RWPE2 (cell line): ENCODE data around the gene AGO3.
"Not testable (repeated sequence)": the region's sequence is repeated elsewhere in the genome, so short reads cannot be mapped to it uniquely, and the experiment has no call there.

Experiments used
- ATAC-seq: fragments of 200-7000 bp; cut with Tn5 transposase; 3 replicates; pipeline ENCODE4 v1.9.1; 2021; ENCODE audit warnings: low read depth
- DNase-seq: peaks from one replicate; pipeline ENCODE4 v3.0.0-alpha.2; 2020; ENCODE audit warnings: low spot score
- H3K27ac ChIP-seq: fragments of 450-650 bp; 2 replicates; pipeline ENCODE4 v1.5.1; 2017; ENCODE audit warnings: mild to moderate bottlenecking; ENCODE audit not compliant: poor library complexity, severe bottlenecking
- H3K27me3 ChIP-seq: fragments of 250-450 bp; sonication (Bioruptor Pico); 2 replicates; pipeline ENCODE4 v1.5.1; 2021; ENCODE audit warnings: mild to moderate bottlenecking, moderate library complexity; ENCODE audit not compliant: insufficient read depth, poor library complexity, severe bottlenecking
- H3K36me3 ChIP-seq: fragments of 250-450 bp; sonication (Bioruptor Pico); 2 replicates; pipeline ENCODE4 v1.5.1; 2020; ENCODE audit warnings: low read depth, mild to moderate bottlenecking, moderate library complexity
- H3K4me1 ChIP-seq: fragments of 250-450 bp; sonication (Bioruptor Pico); 2 replicates; pipeline ENCODE4 v1.5.1; 2021; ENCODE audit warnings: mild to moderate bottlenecking, moderate library complexity; ENCODE audit not compliant: insufficient read depth, poor library complexity, severe bottlenecking
- H3K4me3 ChIP-seq: fragments of 250-450 bp; sonication (Bioruptor Pico); 2 replicates; pipeline ENCODE4 v1.5.1; 2021; ENCODE audit warnings: mild to moderate bottlenecking, moderate library complexity; ENCODE audit not compliant: severe bottlenecking
- H3K9me3 ChIP-seq: fragments of 250-450 bp; sonication (Bioruptor Pico); 2 replicates; pipeline ENCODE4 v1.5.1; 2021; ENCODE audit warnings: mild to moderate bottlenecking, moderate library complexity; ENCODE audit not compliant: severe bottlenecking
- TF ChIP-seq, protein P1 (sequence below): fragments of 450-650 bp; IDR thresholded peaks from one replicate; pipeline ENCODE4 v1.5.1; 2017; ENCODE audit warnings: mild to moderate bottlenecking, moderate library complexity; ENCODE audit not compliant: poor library complexity, severe bottlenecking

The AGO3 gene

DNA sequence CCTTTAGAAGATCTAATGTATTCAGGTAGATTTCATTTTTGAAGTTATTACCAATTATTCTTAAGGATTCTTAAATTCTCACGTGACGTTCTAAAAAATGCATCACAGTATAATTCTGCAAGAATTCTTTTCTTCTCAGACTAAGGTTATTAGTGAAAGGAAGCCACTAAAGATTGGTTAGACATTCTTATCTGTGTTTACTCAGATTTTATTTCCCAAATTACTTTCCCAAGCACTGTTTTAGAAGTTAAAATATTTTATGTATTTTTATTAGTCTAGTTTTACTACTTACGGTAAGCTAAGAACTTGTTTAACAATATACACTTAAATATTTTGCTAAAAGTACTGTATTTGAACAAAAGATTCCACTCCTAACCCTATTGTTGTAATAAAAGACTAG lies 28.4 kb downstream of the AGO3 start:
- H3K27me3 ChIP-seq, result no peaks in the 10 kb centered on the region
- H3K4me1 ChIP-seq, result no peaks in the 10 kb centered on the region
- H3K4me3 ChIP-seq, result no peak overlapping the region
- DNase-seq (no peak), ATAC-seq (no peak)
- no peaks in the 10 kb centered on the region for H3K9me3 ChIP-seq
- H3K27ac ChIP-seq, result no peak overlapping the region
- TF ChIP-seq, protein P1, sequence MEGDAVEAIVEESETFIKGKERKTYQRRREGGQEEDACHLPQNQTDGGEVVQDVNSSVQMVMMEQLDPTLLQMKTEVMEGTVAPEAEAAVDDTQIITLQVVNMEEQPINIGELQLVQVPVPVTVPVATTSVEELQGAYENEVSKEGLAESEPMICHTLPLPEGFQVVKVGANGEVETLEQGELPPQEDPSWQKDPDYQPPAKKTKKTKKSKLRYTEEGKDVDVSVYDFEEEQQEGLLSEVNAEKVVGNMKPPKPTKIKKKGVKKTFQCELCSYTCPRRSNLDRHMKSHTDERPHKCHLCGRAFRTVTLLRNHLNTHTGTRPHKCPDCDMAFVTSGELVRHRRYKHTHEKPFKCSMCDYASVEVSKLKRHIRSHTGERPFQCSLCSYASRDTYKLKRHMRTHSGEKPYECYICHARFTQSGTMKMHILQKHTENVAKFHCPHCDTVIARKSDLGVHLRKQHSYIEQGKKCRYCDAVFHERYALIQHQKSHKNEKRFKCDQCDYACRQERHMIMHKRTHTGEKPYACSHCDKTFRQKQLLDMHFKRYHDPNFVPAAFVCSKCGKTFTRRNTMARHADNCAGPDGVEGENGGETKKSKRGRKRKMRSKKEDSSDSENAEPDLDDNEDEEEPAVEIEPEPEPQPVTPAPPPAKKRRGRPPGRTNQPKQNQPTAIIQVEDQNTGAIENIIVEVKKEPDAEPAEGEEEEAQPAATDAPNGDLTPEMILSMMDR, result no peak
- peaks cover 5% of the 10 kb centered on the region for H3K36me3 ChIP-seq

DNA sequence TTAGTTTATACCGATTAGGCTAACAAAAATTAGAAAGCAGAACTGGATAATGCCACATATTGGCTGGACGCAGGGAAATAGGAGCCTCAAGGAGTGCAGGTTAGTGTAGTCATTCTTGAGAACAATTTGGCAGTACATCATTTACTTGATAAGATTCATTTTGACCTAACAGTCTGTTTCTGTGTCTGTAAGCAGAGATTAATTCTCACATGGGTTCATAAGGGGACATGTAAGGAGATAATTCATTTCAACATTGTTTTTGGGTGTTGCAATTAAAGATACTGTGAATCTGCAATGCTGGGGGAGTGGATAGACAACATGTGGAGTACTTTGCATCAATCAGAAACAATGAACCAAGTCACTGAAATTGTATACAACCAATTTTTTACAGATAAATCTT lies 32.0 kb downstream of the AGO3 start:
- H3K4me1 ChIP-seq, result no peaks in the 10 kb centered on the region
- no peak for DNase-seq
- no peak overlapping the region for H3K4me3 ChIP-seq
- H3K9me3 ChIP-seq, result no peaks in the 10 kb centered on the region
- ATAC-seq, result no peak
- H3K27me3 ChIP-seq, result no peaks in the 10 kb centered on the region
- TF ChIP-seq, protein P1, result no peak
- H3K36me3 ChIP-seq, result peaks cover 14% of the 10 kb centered on the region
- no peak overlapping the region for H3K27ac ChIP-seq

DNA sequence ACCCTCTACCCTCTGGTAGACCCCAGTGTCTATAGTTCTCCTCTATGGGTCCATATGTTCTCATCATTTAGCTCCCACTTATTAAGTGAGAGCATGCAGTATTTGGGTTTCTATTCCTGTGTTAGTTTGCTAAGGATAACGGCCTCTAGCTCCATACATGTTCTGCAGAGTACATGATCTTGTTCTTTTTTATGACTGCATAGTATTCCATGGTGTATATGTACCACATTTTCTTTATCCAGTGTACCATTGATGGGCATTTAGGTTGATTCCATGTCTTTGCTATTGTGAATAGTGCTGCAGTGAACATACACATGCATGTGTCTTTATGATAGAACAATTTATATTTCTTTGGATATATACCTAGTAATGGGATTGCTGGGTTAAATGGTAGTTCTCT lies 33.4 kb downstream of the AGO3 start:
- peaks cover 17% of the 10 kb centered on the region for H3K36me3 ChIP-seq
- not testable (repeated sequence) for H3K27me3 ChIP-seq, H3K27ac ChIP-seq, H3K9me3 ChIP-seq, DNase-seq, ATAC-seq, H3K4me3 ChIP-seq, H3K4me1 ChIP-seq

DNA sequence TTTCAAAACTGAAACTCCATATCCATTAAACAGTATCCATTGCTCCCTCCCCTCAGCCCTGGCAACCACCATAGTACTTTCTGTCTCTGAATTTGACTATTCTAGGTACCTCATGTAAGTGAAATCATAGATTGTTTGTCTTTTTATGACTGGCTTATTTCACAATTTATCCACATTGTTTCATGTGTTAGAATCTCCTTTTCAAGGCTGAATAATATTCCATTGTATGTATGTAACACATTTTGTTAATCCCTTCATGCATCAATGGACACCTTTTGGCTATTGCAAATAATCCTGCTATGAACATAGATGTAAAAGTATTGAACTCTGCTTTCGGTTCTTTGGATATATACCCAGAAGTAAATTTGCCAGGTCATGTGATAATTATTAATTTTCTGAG lies 37.5 kb downstream of the AGO3 start:
- Histone ChIP-seq H3K27ac (no peak overlapping the region), H3K4me1 (no peaks in the 10 kb centered on the region), H3K4me3 (no peak overlapping the region), H3K9me3 (no peaks in the 10 kb centered on the region), H3K27me3 (no peaks in the 10 kb centered on the region), H3K36me3 (peaks cover 47% of the 10 kb centered on the region)
- DNase-seq (no peak), ATAC-seq (no peak)
- TF ChIP-seq, protein P1, result no peak

DNA sequence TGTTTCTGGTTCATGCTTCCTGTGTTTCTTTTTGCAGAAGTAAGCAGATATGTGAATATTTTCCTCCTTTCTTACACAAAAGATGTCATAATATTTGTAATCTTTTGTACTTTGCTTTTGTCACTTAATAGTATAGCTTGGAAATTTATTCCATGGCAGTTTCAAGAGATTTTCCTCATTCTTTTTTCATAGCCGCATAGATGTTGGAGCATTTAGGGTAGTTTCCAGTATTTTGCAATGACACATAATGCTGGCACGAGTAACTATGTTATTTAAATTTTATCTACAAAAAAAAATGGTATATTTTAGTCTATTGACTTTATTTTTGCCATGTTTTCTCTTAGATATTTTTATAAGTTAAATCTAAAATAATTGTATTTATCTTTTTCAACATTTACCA lies 40.7 kb downstream of the AGO3 start:
- DNase-seq (no peak), ATAC-seq (no peak)
- Histone ChIP-seq H3K27ac (no peak overlapping the region), H3K27me3 (no peaks in the 10 kb centered on the region), H3K36me3 (peaks cover 79% of the 10 kb centered on the region), H3K9me3 (no peaks in the 10 kb centered on the region), H3K4me1 (no peaks in the 10 kb centered on the region), H3K4me3 (no peak overlapping the region)
- TF ChIP-seq, protein P1, result no peak

DNA sequence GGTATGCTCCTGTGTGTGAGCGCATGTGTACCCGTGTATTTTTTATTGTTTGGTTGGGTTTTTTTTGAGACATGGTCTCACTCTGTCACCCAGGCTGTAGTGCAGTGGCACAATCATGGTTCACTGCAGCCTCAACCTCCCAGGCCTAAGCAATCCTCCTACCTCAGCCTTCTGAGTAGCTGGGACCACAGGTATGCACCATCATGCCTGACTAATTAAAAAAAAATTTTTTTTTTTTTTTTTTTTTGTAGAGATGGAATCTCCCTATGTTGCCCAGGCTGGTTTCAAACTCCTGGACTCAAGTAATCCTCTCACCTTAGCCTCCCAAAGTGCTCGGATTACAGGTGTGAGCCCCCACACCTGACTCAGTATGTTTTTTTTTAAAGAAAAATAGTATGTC lies 41.7 kb downstream of the AGO3 start:
- ATAC-seq, H3K27me3 ChIP-seq, H3K4me1 ChIP-seq, DNase-seq, H3K27ac ChIP-seq, H3K9me3 ChIP-seq, H3K4me3 ChIP-seq: not testable (repeated sequence)
- H3K36me3 ChIP-seq, result peaks cover 77% of the 10 kb centered on the region
